Measurements from ENCODE around the gene AGXT. TPM values are rescaled to one million over a fixed set of nuclear protein-coding genes. Genes with fewer than 3 reads are reported as not detected.

Gene AGXT
- total RNA-seq, 6 experiments from 2014 or later = 744 to 1,833 (median 1,254) TPM

DNA sequence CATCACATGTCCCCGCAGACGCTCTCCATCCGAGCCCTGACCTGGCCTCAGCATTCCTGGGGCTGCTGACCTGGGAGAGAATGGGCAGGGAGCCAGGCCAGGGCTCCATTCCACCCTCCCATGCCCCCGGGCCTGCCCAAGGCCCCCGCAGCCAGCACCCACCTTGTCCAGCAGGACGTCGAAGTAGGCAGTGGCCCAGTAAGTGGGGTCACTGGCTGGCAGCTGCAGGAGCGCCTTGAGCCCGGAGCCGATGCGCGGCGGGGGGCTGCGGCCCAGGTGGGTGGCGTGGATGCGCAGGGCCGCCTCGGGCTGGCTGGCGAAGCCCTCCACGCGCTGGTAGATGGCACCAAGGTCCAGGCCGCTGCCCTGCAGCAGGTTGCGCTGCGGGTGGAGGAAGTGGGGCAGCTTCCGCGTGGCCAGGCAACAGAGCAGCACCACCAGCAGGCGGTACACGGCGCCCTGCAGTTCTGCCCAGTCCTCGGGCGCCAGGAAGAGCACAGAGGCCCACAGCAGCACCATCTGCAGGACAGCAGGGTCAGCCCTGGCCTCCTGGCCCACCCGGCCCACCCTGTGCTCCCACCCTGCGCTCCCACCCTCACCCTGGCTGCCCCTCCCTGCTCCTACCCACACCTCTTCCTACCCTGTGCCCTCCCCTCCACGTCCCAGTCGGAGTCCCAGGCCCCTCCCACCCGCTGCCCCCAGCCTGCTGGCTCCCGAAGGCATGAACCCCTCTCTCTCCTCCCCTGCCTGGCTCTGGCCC is 19.7 kb downstream of the AGXT start:
- Histone ChIP-seq H3K9me3 (no peaks in the 10 kb centered on the region), H3K27ac (peak overlapping the region in 1 of 3 donors; percentile 67), H3K4me1 (peaks cover 0 to 57% (median 18%) of the 10 kb centered on the region in 4 donors), H3K36me3 (peaks cover 0 to 12% (median 5%) of the 10 kb centered on the region in 4 donors), H3K27me3 (no peaks in the 10 kb centered on the region), H3K4me3 (no peak overlapping the region)
- no peak for TF ChIP-seq POLR2A (IDR thresholded peaks at IDR 0.05)
- TF ChIP-seq, protein P1, sequence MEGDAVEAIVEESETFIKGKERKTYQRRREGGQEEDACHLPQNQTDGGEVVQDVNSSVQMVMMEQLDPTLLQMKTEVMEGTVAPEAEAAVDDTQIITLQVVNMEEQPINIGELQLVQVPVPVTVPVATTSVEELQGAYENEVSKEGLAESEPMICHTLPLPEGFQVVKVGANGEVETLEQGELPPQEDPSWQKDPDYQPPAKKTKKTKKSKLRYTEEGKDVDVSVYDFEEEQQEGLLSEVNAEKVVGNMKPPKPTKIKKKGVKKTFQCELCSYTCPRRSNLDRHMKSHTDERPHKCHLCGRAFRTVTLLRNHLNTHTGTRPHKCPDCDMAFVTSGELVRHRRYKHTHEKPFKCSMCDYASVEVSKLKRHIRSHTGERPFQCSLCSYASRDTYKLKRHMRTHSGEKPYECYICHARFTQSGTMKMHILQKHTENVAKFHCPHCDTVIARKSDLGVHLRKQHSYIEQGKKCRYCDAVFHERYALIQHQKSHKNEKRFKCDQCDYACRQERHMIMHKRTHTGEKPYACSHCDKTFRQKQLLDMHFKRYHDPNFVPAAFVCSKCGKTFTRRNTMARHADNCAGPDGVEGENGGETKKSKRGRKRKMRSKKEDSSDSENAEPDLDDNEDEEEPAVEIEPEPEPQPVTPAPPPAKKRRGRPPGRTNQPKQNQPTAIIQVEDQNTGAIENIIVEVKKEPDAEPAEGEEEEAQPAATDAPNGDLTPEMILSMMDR (IDR thresholded peaks at IDR 0.05) = peak; percentile 26 to 42 (median 28)
- DNase-seq (peak; percentile 64 to 75 (median 71)), ATAC-seq (peak; percentile 19 to 50 (median 28))
- WGBS (ENCODE audit: insufficient coverage, low coverage, low lambda C conversion rate, missing lambda C conversion rate) = 51% methylated on average over 4 of the region's 37 CpGs
- intact Hi-C loops (cut with DNase I) = no loop called here

DNA sequence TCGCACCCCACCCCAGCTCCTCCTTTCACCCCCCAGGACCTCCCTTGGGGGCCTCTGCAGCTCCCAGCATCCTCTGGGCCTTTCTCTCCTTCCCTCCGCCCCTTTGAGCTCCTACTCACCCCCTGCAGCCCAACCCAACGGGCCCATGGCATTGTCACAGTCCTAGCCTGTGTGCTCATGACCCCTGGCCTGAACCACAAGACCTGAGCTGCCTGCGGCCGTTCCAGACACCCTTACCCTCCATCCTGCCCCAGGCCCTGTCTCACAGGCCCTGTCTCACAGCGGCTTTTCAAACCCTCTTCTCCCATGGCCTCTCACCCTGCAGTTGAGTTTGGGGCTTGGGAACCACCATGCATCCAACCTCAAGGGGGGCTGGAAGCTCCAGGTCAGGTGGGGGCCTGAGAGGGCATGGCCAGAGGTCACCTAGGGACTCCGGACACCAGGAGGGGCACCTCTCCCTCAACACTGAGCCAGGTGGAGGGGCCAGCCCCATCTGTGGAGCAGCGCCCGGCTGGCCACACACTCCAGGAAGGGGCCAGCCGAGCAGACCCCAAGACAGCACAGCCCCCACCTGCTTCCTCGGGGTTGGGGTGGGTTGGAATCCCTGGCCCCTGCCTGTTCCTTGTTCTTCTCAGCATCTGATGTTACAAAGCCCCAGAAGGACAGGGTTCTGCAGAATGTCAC is 20.4 kb downstream of the AGXT start:
- peaks cover 0 to 8% (median 4%) of the 10 kb centered on the region in 4 donors for H3K36me3 ChIP-seq
- intact Hi-C loops (cut with DNase I) = no loop called here
- no peak overlapping the region for H3K4me3 ChIP-seq
- 59% methylated on average over 5 of the region's 11 CpGs for WGBS (ENCODE audit: insufficient coverage, low coverage, low lambda C conversion rate, missing lambda C conversion rate)
- no peaks in the 10 kb centered on the region for H3K27me3 ChIP-seq
- no peak for ATAC-seq
- peak in 2 of 3 donors; percentile 18 to 43 for DNase-seq
- no peaks in the 10 kb centered on the region for H3K9me3 ChIP-seq
- peaks cover 0 to 58% (median 18%) of the 10 kb centered on the region in 4 donors for H3K4me1 ChIP-seq
- peak overlapping the region in 1 of 3 donors; percentile 67 for H3K27ac ChIP-seq
- no peak for TF ChIP-seq POLR2A (IDR thresholded peaks at IDR 0.05)
- TF ChIP-seq, protein P1 (IDR thresholded peaks at IDR 0.05) = no peak

DNA sequence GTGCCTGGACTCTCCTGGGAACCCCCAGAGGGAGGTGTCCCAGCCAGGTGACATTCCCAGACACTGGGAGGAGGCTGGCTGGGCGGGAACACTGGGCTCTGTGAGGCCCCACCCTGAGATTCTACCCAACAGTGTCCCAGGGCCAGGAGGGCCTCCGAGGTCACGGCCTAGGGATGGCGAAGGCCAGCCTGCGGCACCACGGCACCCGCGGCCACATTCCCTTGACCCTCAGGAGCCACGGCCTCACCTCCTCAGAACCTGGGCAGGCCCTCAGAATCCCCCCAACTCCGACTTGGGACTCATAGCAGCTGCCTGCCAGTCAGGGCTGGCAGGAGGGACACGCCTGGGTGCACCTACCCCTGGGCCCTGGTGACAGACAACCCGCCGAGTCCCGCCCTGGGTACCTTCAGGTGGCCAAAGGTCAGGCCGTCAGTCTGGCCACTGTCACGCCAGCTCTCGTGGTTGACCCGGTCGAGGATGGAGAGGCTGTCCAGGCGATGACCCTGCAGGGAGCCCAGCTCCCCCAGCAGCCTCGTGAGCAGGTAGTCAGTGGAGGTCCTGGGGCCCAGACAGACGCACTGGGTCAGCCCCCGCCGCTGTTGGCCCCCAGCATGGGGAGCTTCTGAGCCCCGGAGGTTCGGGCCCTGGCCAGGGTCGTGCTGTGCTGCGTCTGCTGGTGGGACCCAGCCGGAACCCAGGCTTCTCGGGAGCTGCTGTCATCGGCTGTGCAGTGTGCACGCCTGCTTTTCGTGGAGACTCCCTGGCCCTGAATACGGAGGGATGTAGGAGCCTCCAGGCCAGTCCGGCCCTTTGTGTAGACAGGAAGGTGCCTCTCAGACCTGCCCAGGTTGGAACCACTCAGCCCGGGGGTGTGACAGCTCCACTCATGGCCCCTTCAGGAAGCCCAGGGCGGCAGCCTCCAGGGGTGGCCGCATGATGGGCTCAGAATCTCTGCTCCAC is 21.3 kb downstream of the AGXT start:
- peak; percentile 50 to 76 (median 62) for ATAC-seq
- Histone ChIP-seq H3K36me3 (no peaks in the 10 kb centered on the region), H3K9me3 (no peaks in the 10 kb centered on the region), H3K4me3 (no peak overlapping the region), H3K27ac (peak overlapping the region in 1 of 3 donors; percentile 67), H3K27me3 (no peaks in the 10 kb centered on the region), H3K4me1 (peaks cover 0 to 51% (median 15%) of the 10 kb centered on the region in 4 donors)
- TF ChIP-seq POLR2A (IDR thresholded peaks at IDR 0.05) = no peak
- TF ChIP-seq, protein P1 (IDR thresholded peaks at IDR 0.05) = no peak
- WGBS (ENCODE audit: insufficient coverage, low coverage, low lambda C conversion rate, missing lambda C conversion rate) = no CpG with 5 or more reads among the region's 38 CpGs
- intact Hi-C loops (cut with DNase I) = loop anchor here in 1 of 2 donors (5.0 kb wide), 1 partner anchor 33 kb away; no protein-coding TSS in a partner anchor
- DNase-seq = peak; percentile 86 to 93 (median 92)

DNA sequence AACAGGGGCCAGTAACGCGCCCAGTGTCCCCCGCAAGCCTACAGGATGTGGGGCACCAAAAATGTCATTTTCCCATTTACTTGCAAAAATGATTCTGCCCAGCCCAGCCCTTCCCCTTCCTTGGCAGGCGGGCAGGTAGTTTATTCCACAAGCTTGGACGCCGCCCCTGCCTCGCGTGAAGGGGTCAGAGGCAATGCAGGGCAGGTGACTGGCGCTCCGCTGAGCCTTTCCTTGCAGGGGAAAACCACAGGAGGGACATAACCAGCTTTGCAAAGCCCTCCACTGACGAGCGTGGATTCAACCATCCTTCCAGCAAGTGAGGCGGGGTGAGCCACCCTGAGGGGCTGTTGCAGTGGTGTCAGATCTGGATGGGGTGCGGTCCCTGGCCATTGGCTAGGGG is 22.1 kb downstream of the AGXT start:
- no peak overlapping the region for H3K27ac ChIP-seq
- WGBS (ENCODE audit: insufficient coverage, low coverage, low lambda C conversion rate, missing lambda C conversion rate) = 85% methylated on average over 4 of the region's 14 CpGs

More for the DNA sequence above, 22.1 kb downstream of the AGXT start:
- no peak for ATAC-seq
- H3K4me1 ChIP-seq = peaks cover 0 to 43% (median 12%) of the 10 kb centered on the region in 4 donors
- intact Hi-C loops (cut with DNase I) = loop anchor here in 1 of 2 donors (5.0 kb wide), 1 partner anchor 33 kb away; no protein-coding TSS in a partner anchor
- no peaks in the 10 kb centered on the region for H3K9me3 ChIP-seq
- H3K27me3 ChIP-seq = no peaks in the 10 kb centered on the region
- no peak overlapping the region for H3K4me3 ChIP-seq
- peak in 2 of 3 donors; percentile 15 to 49 for DNase-seq
- H3K36me3 ChIP-seq = no peaks in the 10 kb centered on the region
- TF ChIP-seq, protein P1 (IDR thresholded peaks at IDR 0.05) = no peak

Data from right lobe of liver (tissue), 6 donors.